GM12874 (cell line): Measurements from ENCODE around the gene TTF1.

Experiments
- CTCF ChIP-seq: IDR thresholded peaks from 2 replicates; pipeline ENCODE4 v1.5.1; 2011; ENCODE audit warnings: low read depth, mild to moderate bottlenecking, control low read depth, low read length, moderate library complexity; ENCODE audit not compliant: insufficient read depth

The TTF1 gene

GRCh38 chr9:132406554-132407122 lies at the start of gene TTF1:
TSS of gene TTF1 (minus strand) at chr9:132406840. CDS start at chr9:132402821, 4,019 bp downstream.
- TF ChIP-seq CTCF, result no peak

GRCh38 chr9:132456241-132456640 lies 49.6 kb upstream of the TTF1 start:
- no peak for TF ChIP-seq CTCF

GRCh38 chr9:132451276-132451675 lies 44.6 kb upstream of the TTF1 start:
- no peak for TF ChIP-seq CTCF

- TF ChIP-seq CTCF, result no peak
Observed at GRCh38 chr9:132447902-132448301, 41.3 kb upstream of the TTF1 start.

GRCh38 chr9:132447346-132447745 lies 40.7 kb upstream of the TTF1 start:
- TF ChIP-seq CTCF, result no peak

- TF ChIP-seq CTCF, result no peak
Observed at GRCh38 chr9:132446887-132447286, 40.2 kb upstream of the TTF1 start.

- TF ChIP-seq CTCF, result no peak
Observed at GRCh38 chr9:132443951-132444607, 37.4 kb upstream of the TTF1 start.
